Measurements from ENCODE around the gene RDM1.

GRCh38 chr17:35894206-35894605 is 36.4 kb downstream of the RDM1 start:
- TF ChIP-seq CTCF (conservative IDR thresholded peaks at IDR 0.05; ENCODE audit: low read depth, low read length) = no peak
- no peak for TF ChIP-seq ELK1 (IDR thresholded peaks at IDR 0.05; ENCODE audit: borderline replicate concordance, low read depth, low read length)
- no peak for TF ChIP-seq POLR2A (IDR thresholded peaks at IDR 0.05; ENCODE audit: low read depth, low read length)
- no peak for TF ChIP-seq CEBPB (IDR thresholded peaks at IDR 0.05; ENCODE audit: low read depth, low read length)
- TF ChIP-seq SMC3 (IDR thresholded peaks at IDR 0.05; ENCODE audit: low read depth, low read length) = no peak
- no peak for TF ChIP-seq RAD21 (IDR thresholded peaks at IDR 0.05; ENCODE audit: low read length)
- no peak for TF ChIP-seq USF2 (IDR thresholded peaks at IDR 0.05; ENCODE audit: low read depth, low read length)
- no peak for TF ChIP-seq MAFK (IDR thresholded peaks at IDR 0.05; ENCODE audit: low read depth, low read length)
- no peak for TF ChIP-seq MAZ (IDR thresholded peaks at IDR 0.05; ENCODE audit: borderline replicate concordance, low read depth, low read length)
- TF ChIP-seq MXI1 (IDR thresholded peaks at IDR 0.05; ENCODE audit: borderline replicate concordance, low read depth, low read length) = no peak
- TF ChIP-seq FOS (IDR thresholded peaks at IDR 0.05; ENCODE audit: low read depth, low read length) = no peak
- TF ChIP-seq CHD1 (IDR thresholded peaks at IDR 0.05; ENCODE audit: low read depth, low read length) = no peak
- TF ChIP-seq RCOR1 (IDR thresholded peaks at IDR 0.05; ENCODE audit: insufficient replicate concordance, low read length) = no peak
- TF ChIP-seq BHLHE40 (IDR thresholded peaks at IDR 0.05; ENCODE audit: low read depth, low read length) = no peak
